ENCODE data around the gene CYP20A1.

CYP20A1 gene

GRCh38 chr2:203209538-203209937 lies 29.3 kb upstream of the CYP20A1 start:
- no peak for TF ChIP-seq SIN3A (IDR thresholded peaks at IDR 0.05; ENCODE audit: borderline replicate concordance, insufficient read depth, low read length)
- no peak for TF ChIP-seq REST (IDR thresholded peaks at IDR 0.05; ENCODE audit: insufficient read depth in 1 of 2, low read depth in 2 of 2, low read length in 2 of 2)

- TF ChIP-seq TAF1 (IDR thresholded peaks at IDR 0.05; ENCODE audit: borderline replicate concordance, insufficient read depth, low read length) (no peak), POLR2AphosphoS5 (IDR thresholded peaks at IDR 0.05; ENCODE audit: low read depth, low read length) (no peak), SIN3A (IDR thresholded peaks at IDR 0.05; ENCODE audit: borderline replicate concordance, insufficient read depth, low read length) (no peak), REST (IDR thresholded peaks at IDR 0.05; ENCODE audit: insufficient read depth in 1 of 2, low read depth in 2 of 2, low read length in 2 of 2) (no peak)
Observed at GRCh38 chr2:203225423-203226039, 13.3 kb upstream of the CYP20A1 start.

- TF ChIP-seq TAF1 (IDR thresholded peaks at IDR 0.05; ENCODE audit: borderline replicate concordance, insufficient read depth, low read length) (no peak), FOXP2 (optimal IDR thresholded peaks at IDR 0.05; ENCODE audit: borderline replicate concordance, extremely low read depth, extremely low read length, insufficient read depth) (no peak), POLR2AphosphoS5 (IDR thresholded peaks at IDR 0.05; ENCODE audit: low read depth, low read length) (no peak), SIN3A (IDR thresholded peaks at IDR 0.05; ENCODE audit: borderline replicate concordance, insufficient read depth, low read length) (no peak), REST (IDR thresholded peaks at IDR 0.05; ENCODE audit: insufficient read depth in 1 of 2, low read depth in 2 of 2, low read length in 2 of 2) (no peak)
Observed at GRCh38 chr2:203237346-203238238, 1.2 kb upstream of the CYP20A1 start.

- TF ChIP-seq TAF1 (IDR thresholded peaks at IDR 0.05; ENCODE audit: borderline replicate concordance, insufficient read depth, low read length): no peak
- no peak for TF ChIP-seq SIN3A (IDR thresholded peaks at IDR 0.05; ENCODE audit: borderline replicate concordance, insufficient read depth, low read length)
- no peak for TF ChIP-seq POLR2AphosphoS5 (IDR thresholded peaks at IDR 0.05; ENCODE audit: low read depth, low read length)
- TF ChIP-seq REST (IDR thresholded peaks at IDR 0.05; ENCODE audit: insufficient read depth in 1 of 2, low read depth in 2 of 2, low read length in 2 of 2): no peak
- no peak for TF ChIP-seq FOXP2 (optimal IDR thresholded peaks at IDR 0.05; ENCODE audit: borderline replicate concordance, extremely low read depth, extremely low read length, insufficient read depth)
Observed at GRCh38 chr2:203238292-203238703, 520 bp upstream of the CYP20A1 start.
